ENCODE measurements around the gene DMGDH.
A peak's percentile ranks its signal among the peaks of the same experiment; 100 is the strongest.

Gene DMGDH

DNA sequence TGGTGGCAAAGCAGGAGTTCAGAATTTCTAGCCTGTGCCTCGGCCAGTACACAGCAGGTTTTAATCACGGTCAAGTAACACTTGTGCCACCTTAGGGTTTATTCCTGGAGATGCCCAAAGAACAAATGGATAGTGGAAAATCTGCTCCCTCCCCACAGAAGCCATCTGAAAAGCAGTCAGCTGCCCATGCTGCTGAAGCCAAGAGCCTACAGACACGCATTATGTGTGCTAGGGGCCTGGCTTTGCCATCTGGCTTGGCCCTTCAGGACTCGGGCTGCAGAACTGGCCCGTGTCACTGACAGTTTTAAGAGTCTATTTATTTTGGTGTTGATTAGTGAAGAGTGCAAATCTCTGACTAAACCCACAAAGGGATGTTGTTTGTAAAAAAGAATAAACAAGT lies 95.5 kb downstream of the DMGDH start:
- no peak for DNase-seq (ENCODE audit: low spot score)

DNA sequence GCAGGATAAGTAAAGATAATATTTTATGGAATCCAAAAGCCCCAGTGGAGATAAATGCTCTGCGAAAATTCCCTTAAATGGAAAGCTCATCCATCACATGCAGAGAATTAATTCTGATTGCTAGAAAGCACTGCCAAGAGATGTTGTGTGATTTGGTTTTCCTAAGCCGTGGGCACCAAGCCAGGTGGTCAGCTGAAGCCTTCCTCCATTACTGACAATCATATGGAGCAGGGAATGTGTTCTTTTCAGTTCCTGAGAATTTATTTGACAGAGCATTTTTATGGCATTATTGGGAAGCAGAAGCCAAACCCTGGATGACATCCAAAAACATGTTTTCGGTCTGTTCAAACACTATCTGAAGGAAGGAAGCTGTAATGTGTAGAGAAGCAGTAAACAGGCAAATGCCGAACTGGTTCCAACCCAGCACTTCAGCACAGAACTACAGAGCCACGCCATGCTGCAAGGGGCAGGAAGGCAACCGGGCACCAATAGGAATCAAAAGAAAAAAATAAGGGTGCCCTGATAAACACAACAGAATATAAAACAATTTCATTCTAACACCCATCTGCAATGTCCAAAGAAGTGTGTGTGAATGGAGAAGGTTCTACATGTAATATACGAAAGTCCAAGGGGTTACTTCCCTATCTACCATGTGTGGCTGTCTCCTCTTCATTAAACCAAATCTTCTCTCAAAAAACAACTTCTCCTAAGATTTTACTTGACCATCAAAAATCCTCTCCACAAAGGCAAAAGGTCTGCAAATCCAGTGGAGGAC lies 96.6 kb downstream of the DMGDH start:
- no peak for DNase-seq (ENCODE audit: low spot score)

DNA sequence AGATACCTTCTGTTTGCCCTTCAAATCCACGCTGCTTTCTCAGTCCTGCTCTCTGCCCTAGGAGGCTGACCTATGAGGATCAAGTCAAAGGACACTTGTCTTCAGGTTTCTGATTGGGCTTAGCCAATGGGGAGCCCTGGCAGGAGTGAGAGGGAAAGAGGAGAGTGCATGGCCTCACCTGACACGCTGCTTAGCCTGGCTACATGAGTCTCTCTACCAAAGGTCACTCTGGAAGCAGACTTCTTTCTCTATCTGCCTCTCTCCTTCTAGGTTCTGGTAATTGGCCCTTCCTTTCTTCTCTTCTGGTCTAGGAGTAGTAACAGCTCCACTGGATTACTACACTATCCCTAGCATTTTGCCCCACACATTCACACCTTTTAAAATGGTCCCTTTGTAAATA lies 97.5 kb downstream of the DMGDH start:
- DNase-seq (ENCODE audit: low spot score): no peak

DNA sequence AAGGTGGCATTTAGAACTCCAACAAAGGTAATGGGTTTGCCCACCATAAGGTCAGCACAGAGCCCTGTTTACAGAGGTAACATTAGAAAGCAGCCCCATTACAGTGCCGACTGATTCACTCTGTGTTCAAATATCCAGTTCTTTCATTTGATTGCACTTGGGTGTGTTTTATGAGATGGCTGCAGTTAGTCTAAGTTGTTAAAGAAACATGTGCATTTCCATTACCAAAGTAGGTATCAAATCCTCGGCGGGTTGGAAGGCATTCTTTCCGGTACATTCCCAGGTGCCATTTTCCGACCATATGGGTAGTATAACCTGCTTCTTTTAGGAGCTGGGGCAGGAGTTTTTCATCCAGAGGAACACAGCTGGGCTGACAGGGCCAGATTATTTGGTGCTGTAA lies 100.7 kb downstream of the DMGDH start:
- no peak for DNase-seq (ENCODE audit: low spot score)

DNA sequence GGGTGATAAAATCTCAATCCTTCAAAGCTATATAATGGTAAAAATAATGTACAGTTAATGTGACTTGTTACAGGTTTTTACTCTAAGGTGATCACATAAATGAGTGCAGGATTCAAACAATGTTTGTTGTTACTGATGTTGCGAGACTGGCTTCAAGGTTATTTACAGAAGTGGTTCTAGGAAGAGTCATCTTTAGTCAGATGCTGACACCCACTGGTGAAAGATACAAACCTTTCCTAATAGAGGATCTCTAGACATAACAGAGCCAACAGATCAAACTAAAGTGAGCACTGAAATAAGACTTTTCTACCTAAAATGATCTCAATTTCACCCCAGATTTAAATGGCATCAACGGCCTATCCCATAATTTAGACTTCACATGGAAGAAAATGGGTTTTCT lies 104.6 kb downstream of the DMGDH start:
- DNase-seq (ENCODE audit: low spot score): peak; percentile 22

DNA sequence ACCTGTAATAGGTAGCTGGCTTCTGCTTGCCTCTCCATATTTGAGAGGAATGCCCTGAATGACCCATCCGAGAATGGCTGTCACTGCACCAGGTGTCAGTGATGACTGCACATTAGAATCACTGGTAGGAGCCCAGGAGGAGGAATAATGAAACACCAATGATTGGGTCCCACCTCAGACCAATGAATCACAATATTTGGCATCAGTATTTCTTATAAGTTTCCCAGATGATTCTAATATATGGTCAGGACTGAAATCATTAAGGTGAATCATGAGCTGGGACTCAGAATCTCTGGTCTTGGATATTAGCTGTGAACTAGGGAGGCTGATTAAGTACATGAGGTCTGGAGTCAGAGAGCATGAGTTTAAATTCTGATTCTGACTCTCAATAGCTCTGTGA lies 107.7 kb downstream of the DMGDH start:
- DNase-seq (ENCODE audit: low spot score): no peak

DNA sequence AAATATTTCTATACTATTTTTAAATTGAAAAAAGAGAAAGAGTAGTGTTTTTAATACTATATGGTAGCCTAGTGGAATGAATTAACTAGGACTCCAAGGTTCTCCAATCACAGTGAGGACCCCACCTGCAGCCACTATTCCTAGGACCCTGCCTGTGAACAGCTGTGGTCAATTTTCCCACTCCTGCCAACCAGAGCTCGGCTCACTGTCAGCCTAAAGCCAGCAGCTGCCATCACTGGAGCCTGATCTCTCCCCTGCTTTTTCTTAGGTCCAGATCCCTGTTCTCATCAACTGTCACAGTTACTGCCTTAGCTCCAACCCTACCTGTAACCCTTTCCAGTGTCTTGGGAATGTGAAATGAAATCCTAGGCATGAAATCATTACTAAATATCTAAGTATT lies 109.7 kb downstream of the DMGDH start:
- DNase-seq (ENCODE audit: low spot score): no peak

DNA sequence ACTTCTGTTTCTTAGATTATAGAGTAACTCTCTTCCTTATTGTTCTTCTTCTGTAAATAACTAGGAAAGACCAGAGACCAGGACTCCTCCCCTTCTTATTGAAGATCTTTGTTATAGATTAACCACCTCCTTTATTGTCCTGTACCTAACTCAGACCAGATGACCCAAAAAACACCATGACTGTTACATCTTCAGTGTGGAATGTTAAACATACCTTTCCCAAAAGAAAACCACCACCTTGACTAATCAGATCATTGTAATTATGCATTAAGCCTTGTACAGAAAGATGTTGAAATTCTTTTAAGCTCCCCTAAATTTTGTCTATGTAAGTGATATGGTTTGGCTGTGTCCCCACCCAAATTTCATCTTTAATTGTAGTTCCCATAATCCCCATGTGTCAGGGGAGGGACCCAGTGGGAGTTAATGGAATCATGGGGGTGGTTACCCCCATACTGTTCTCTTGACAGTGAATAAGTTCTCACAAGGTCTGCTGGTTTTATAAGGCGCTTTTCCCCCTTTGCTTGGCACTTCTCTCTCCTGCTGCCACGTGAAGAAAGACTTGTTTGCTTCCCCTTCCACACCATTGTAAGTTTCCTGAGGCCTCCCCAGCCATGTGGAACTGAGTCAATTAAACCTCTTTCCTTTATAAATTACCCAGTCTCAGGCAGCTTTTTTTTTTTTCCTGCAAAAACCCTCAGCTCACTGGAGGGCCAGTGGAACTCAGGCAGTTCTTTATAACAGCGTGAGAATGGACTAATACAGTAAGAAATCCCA lies 110.6 kb downstream of the DMGDH start:
- DNase-seq (ENCODE audit: low spot score): no peak

DNA sequence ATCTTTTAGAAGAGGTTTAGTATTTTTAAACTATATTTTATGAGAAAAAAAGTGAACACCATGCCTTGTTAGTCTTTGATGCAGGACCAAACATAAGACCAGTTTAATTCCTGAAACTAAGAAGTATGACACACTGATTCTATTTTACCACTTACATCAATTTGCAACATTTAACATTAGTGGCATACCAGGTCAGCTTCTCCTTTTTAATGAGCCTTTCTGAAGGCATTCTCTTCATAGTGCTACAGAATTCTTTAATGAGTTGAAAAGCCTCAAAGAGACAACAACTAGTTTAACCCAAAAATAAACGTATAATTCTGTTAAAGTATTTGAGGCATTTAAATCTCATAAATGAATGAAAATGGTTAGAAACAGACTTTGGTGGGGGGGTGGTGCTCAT lies 112.6 kb downstream of the DMGDH start:
- no peak for DNase-seq (ENCODE audit: low spot score)

DNA sequence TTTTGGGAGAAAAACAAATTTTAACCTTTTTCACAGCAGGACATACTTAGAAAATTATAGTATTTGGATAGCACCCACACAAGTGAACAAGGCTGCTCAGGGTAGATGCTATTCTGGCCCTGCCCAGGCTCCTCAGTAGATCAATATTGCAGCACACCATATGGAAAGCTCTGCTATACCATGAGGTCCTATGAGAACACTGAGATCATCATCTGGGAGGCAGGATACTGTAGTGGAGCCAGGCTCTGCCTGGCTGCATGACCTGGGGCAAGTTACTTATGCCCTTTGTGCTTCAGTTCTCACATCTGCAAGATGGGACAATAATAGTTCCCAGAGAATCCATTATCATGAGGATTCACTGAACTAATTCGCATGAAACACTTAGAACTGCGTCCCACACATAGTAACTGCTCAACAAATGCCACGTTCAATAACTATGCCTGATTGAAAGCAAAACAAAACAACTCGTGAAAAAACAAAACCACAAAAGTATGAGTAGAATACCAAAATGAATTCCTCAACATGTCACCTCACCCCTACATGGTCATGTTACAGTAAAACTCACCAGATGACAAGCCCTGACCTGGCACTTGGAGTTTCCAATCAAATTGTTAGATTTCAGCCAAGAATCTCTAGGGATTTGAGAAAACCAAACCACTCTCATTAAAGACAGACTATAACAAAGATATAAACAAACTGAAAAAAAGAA lies 116.2 kb downstream of the DMGDH start:
- no peak for DNase-seq (ENCODE audit: low spot score)

Measured in kidney capillary endothelial cell (primary cell).